Vagina (tissue), 1 donor: ENCODE results near the gene SLF1. TPM values are rescaled to one million over a fixed set of nuclear protein-coding genes. Genes with fewer than 3 reads are reported as not detected.

Experiments used
- total RNA-seq: library from RNA; depleted of rRNA; stranded (reverse); fragments of >200 nt; gene quantifications from one replicate; pipeline ENCODE4 v1.2.3, GENCODE V29; 2016

Gene SLF1
- total RNA-seq, 1 donor from 2014 or later: 19.9 TPM

Other genes starting within 250 kb of the SLF1 start
- 2.5 TPM for gene KIAA0825, start 65 bp upstream of the SLF1 start, total RNA-seq